Chondrocyte (in vitro differentiated cells): ENCODE measurements around the gene GSTP1. TPM values are rescaled to one million over a fixed set of nuclear protein-coding genes. Genes with fewer than 3 reads are reported as not detected.
A peak's percentile ranks its signal among the peaks of the same experiment; 100 is the strongest.

Source experiments
- DNase-seq: peaks from one replicate; pipeline ENCODE4 v3.0.0; 2021; ENCODE audit warnings: mixed read lengths, low spot score
- H3K27ac Mint-ChIP-seq: one replicate; pipeline ENCODE4 v1.8.0; 2021; ENCODE audit warnings: mild to moderate bottlenecking, moderate library complexity, mixed read lengths; ENCODE audit not compliant: unreplicated experiment
- H3K27me3 Mint-ChIP-seq: 2 replicates; pipeline ENCODE4 v1.8.0; 2021; ENCODE audit warnings: low read depth, mixed read lengths
- H3K36me3 Mint-ChIP-seq: 2 replicates; pipeline ENCODE4 v1.8.0; 2021; ENCODE audit warnings: low read depth, mixed read lengths
- H3K4me1 Mint-ChIP-seq: 2 replicates; pipeline ENCODE4 v1.8.0; 2021; ENCODE audit warnings: low read depth, mild to moderate bottlenecking, mixed read lengths
- H3K4me3 Mint-ChIP-seq: one replicate; pipeline ENCODE4 v1.8.0; 2021; ENCODE audit warnings: mild to moderate bottlenecking, moderate library complexity, mixed read lengths; ENCODE audit not compliant: unreplicated experiment
- H3K9me3 Mint-ChIP-seq: 2 replicates; pipeline ENCODE4 v1.8.0; 2021; ENCODE audit warnings: low read depth, mixed read lengths
- long read RNA-seq: library from polyadenylated mRNA; stranded (forward); transcript quantifications from one replicate; pipeline ENCODE4 v2.0.0, GENCODE V29; 2021
- total RNA-seq: library from RNA; stranded (reverse); gene quantifications from 3 replicates; pipeline ENCODE4 v1.2.1, GENCODE V29; 2021
- TF ChIP-seq, protein P1 (sequence below): fragments of 200-600 bp; sonication (generic); IDR thresholded peaks from 2 replicates; pipeline ENCODE4 v1.5.0; 2021; ENCODE audit warnings: antibody characterized with exemption, mild to moderate bottlenecking, moderate library complexity

GSTP1 gene
- total RNA-seq: 637 to 652 TPM (median 644 TPM) in 3 replicates
- long read RNA-seq, transcript GSTP1-202 (7 exons, 961 nt): major isoform, 481 of 554 reads
- long read RNA-seq, partial matches to known transcripts: 60 of 554 reads
- long read RNA-seq, other reads (novel, unspliced or antisense): 12 of 554 reads

GRCh38 chr11:67583247-67584204, at the start of gene GSTP1:
GSTP1 (plus strand) TSS chr11:67583812; CDS start chr11:67583844, 32 bp downstream.
- Mint-ChIP-seq H3K4me3 (peak within 1 kb of the TSS; percentile 98), H3K36me3 (peaks cover 23% of the 10 kb centered on the region), H3K4me1 (peaks cover 48% of the 10 kb centered on the region), H3K9me3 (no peaks in the 10 kb centered on the region), H3K27ac (peak within 1 kb of the TSS; percentile 99), H3K27me3 (peaks cover 18% of the 10 kb centered on the region)
- TF ChIP-seq, protein P1, sequence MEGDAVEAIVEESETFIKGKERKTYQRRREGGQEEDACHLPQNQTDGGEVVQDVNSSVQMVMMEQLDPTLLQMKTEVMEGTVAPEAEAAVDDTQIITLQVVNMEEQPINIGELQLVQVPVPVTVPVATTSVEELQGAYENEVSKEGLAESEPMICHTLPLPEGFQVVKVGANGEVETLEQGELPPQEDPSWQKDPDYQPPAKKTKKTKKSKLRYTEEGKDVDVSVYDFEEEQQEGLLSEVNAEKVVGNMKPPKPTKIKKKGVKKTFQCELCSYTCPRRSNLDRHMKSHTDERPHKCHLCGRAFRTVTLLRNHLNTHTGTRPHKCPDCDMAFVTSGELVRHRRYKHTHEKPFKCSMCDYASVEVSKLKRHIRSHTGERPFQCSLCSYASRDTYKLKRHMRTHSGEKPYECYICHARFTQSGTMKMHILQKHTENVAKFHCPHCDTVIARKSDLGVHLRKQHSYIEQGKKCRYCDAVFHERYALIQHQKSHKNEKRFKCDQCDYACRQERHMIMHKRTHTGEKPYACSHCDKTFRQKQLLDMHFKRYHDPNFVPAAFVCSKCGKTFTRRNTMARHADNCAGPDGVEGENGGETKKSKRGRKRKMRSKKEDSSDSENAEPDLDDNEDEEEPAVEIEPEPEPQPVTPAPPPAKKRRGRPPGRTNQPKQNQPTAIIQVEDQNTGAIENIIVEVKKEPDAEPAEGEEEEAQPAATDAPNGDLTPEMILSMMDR: peak; percentile 87
- DNase-seq: peak; percentile 96

- no peak overlapping the region for H3K27ac Mint-ChIP-seq
- H3K36me3 Mint-ChIP-seq: no peaks in the 10 kb centered on the region
- no peaks in the 10 kb centered on the region for H3K4me1 Mint-ChIP-seq
- no peak overlapping the region for H3K4me3 Mint-ChIP-seq
- H3K27me3 Mint-ChIP-seq: no peaks in the 10 kb centered on the region
- H3K9me3 Mint-ChIP-seq: peaks cover 9% of the 10 kb centered on the region
- no peak for DNase-seq
- TF ChIP-seq, protein P1: no peak
These were observed 49.4 kb upstream of the GSTP1 start for GRCh38 chr11:67534070-67534679.

- Mint-ChIP-seq H3K4me1 (no peaks in the 10 kb centered on the region), H3K4me3 (no peak overlapping the region), H3K36me3 (no peaks in the 10 kb centered on the region), H3K27ac (no peak overlapping the region), H3K9me3 (peaks cover 9% of the 10 kb centered on the region), H3K27me3 (no peaks in the 10 kb centered on the region)
- TF ChIP-seq, protein P1: no peak
- no peak for DNase-seq
These were observed 48.1 kb upstream of the GSTP1 start for GRCh38 chr11:67535561-67535960.

DNA sequence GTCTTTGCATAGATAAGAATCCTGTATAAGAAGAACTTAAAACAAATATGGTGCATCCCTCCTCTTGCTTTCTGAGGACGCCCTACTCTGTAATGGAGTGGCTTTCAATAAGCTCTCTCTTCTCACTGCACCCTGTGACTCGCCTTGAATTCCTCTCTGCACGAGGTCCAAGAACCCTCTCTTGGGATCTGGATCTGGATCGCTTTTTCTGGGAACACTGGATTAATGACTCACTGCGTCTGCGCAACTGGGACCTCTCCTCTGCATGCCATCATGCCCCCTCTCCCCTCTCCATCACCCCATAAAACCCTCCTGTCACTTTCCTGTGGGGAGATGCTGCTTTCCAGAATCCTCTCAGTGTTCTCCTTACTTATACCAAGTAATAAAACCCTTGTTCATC, 45.3 kb upstream of the GSTP1 start:
- peaks cover 9% of the 10 kb centered on the region for H3K9me3 Mint-ChIP-seq
- H3K4me3 Mint-ChIP-seq: no peak overlapping the region
- H3K4me1 Mint-ChIP-seq: no peaks in the 10 kb centered on the region
- no peak for DNase-seq
- TF ChIP-seq, protein P1: no peak
- H3K27ac Mint-ChIP-seq: no peak overlapping the region
- H3K36me3 Mint-ChIP-seq: no peaks in the 10 kb centered on the region
- no peaks in the 10 kb centered on the region for H3K27me3 Mint-ChIP-seq

DNA sequence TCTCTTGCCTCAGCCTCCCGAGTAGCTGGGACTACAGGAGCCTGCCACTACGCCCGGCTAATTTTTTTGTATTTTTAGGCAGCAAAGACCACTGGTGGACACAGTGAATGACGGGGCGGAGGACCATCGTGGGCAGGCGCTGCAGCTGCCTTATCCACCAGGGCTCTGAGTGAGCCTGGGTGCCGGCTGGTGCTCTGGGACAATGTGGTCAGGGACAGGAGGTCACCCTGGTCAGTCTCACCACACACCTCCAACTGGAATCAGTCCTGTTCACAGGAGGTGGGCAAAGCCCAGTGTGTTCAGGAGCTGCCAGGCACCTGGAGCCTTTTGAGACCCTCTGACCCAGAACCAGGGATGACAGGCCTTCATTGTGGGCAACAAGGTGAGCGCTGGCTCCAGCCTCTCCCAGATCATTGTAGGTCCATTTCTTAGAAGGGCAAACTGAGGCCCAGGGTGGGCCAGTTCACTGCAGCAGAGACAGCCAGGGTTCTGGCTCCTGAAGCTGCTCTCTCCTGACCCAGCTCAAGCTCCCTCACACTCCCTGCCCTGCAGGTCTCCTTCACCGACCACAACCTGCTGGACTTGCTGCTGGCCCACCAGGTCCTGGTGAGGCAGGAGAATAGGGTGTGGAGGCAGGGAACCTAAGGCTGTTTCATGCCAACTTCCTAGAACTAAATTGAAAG, 44.6 kb upstream of the GSTP1 start:
- DNase-seq: no peak
- peaks cover 6% of the 10 kb centered on the region for H3K9me3 Mint-ChIP-seq

More for the DNA sequence above, 44.6 kb upstream of the GSTP1 start:
- no peak overlapping the region for H3K27ac Mint-ChIP-seq
- no peaks in the 10 kb centered on the region for H3K4me1 Mint-ChIP-seq
- TF ChIP-seq, protein P1: no peak
- H3K4me3 Mint-ChIP-seq: no peak overlapping the region
- no peaks in the 10 kb centered on the region for H3K36me3 Mint-ChIP-seq
- H3K27me3 Mint-ChIP-seq: no peaks in the 10 kb centered on the region
